Measurements from ENCODE around the gene BEGAIN. TPM values are rescaled to one million over a fixed set of nuclear protein-coding genes. Genes with fewer than 3 reads are reported as not detected.

The BEGAIN gene
- total and polyA plus RNA-seq, 7 donors = 0.08 to 1.0 (median 0.48) TPM; not detected in 1

DNA sequence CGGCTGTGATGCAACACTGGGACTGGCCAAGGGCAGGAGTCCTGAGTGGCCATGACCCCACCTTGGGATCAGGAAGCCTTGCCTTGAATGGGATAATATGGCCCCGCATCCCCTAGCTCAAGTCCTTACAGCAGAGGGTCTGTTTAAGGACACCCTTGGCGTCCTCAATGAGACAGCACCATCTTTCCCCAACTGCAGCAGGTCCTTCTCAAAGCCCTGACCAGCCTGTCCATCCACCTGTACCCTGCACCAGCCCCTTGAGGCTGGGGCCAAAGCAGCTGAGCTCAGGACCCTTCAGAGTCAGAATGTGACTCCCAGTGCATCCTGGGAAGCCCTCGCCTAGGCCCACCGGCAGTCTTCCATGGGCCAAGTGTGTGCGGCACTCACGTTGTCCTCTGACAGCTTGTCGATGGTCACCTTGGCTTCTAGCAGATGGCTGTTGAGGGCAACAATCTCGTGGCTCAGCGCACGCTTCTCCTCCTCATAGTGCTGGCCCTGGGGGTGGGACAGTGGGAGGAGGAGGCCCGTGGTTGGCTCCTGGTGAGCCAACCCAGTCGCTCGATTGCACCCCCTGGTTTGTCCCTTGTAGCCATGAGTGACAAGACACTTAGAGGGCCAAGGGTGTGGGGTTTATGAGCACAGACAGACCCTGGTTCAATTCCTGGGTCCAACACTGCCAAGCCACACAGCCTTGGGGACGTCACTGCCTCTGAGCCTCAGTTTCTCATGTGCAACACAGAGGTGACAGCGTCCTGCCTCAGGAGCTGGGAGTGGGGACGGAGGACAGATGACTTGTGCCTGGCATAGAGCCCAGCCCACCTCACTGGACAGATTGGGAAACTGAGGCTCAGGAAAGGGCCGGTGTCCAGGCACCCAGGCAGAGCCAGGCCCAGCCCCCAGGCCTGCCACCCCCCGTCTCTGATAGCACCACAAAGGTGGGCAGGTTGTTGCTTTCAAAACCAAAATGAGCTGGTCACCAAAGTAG lies 43.5 kb downstream of the BEGAIN start:
- intact Hi-C loops (cut with DNase I) = no loop called here
- Histone ChIP-seq H3K27me3 (ENCODE audit: insufficient read depth in 3 of 3, low read length in 2 of 3) (no peaks in the 10 kb centered on the region), H3K4me1 (peaks cover 3% of the 10 kb centered on the region), H3K36me3 (ENCODE audit: insufficient read depth in 1 of 2, low read depth in 1 of 2) (no peaks in the 10 kb centered on the region), H3K27ac (no peak overlapping the region), H3K4me3 (no peak overlapping the region), H3K9me3 (no peaks in the 10 kb centered on the region)
- 88 to 92% (median 91%) methylated on average over 19 of the region's 19 CpGs for WGBS, 3 donors
- ATAC-seq (no peak), DNase-seq (no peak)
- TF ChIP-seq, protein P1, sequence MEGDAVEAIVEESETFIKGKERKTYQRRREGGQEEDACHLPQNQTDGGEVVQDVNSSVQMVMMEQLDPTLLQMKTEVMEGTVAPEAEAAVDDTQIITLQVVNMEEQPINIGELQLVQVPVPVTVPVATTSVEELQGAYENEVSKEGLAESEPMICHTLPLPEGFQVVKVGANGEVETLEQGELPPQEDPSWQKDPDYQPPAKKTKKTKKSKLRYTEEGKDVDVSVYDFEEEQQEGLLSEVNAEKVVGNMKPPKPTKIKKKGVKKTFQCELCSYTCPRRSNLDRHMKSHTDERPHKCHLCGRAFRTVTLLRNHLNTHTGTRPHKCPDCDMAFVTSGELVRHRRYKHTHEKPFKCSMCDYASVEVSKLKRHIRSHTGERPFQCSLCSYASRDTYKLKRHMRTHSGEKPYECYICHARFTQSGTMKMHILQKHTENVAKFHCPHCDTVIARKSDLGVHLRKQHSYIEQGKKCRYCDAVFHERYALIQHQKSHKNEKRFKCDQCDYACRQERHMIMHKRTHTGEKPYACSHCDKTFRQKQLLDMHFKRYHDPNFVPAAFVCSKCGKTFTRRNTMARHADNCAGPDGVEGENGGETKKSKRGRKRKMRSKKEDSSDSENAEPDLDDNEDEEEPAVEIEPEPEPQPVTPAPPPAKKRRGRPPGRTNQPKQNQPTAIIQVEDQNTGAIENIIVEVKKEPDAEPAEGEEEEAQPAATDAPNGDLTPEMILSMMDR (IDR thresholded peaks at IDR 0.05) = no peak

- Histone ChIP-seq H3K9me3 (no peaks in the 10 kb centered on the region), H3K4me1 (peaks cover 3% of the 10 kb centered on the region), H3K27me3 (ENCODE audit: insufficient read depth in 3 of 3, low read length in 2 of 3) (no peaks in the 10 kb centered on the region), H3K4me3 (no peak overlapping the region), H3K27ac (no peak overlapping the region), H3K36me3 (ENCODE audit: insufficient read depth in 1 of 2, low read depth in 1 of 2) (no peaks in the 10 kb centered on the region)
- ATAC-seq = no peak
- WGBS, 3 donors = 86 to 91% (median 91%) methylated on average over 12 of the region's 12 CpGs
- DNase-seq = peak in 1 of 2 donors; percentile 35
- intact Hi-C loops (cut with DNase I) = no loop called here
- TF ChIP-seq, protein P1 (IDR thresholded peaks at IDR 0.05) = no peak
Observed at GRCh38 chr14:100542619-100543205, 44.5 kb downstream of the BEGAIN start.

DNA sequence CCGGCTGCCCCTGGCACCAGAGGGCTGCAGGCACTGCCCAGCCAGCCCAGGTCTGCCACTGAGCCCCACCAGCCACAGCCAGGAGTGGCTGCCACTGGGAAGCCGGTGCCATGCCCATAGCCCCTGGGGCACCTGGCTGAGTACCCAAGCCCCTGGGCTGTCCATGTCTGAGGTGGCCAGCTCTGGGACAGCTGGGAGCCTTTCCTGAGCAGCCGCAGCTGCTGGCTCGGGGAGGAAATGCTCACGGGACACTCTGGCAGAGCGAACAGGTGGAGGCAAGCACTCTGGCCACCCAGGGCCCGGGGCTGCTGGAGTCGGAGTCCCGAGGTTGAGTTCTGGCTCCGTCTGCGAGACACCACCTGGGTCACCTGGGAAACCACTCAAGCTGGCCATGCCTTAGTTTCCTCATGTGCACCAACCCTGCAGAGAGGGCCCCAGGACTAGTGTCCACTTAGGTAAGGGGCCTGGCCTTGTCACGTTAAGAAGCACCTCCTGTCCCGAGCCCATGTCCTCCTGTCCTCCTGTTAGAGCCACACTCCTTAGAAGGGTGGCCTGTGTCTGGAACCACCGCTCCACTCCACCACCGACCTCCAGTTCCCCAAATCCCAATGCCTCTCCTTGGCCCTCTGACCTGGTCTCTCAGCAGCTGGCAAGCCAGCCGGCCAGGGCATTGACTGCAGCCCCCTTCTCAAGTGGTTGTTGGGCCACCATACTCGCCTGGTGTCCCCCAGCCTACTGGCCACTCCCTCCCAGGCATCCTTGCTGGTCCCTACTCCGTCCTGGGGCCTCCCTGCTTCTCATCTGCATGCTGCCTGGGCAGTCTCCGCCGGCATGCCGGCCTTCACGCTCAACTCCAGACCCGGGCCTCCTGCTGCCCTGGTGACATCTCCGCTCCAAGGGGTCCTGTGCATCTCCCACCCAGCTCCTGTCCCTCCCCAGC lies 45.3 kb downstream of the BEGAIN start:
- H3K4me3 ChIP-seq = no peak overlapping the region
- no peak overlapping the region for H3K27ac ChIP-seq
- intact Hi-C loops (cut with DNase I) = no loop called here
- H3K9me3 ChIP-seq = no peaks in the 10 kb centered on the region
- H3K27me3 ChIP-seq (ENCODE audit: insufficient read depth in 3 of 3, low read length in 2 of 3) = no peaks in the 10 kb centered on the region
- 70 to 80% (median 71%) methylated on average over 24 of the region's 24 CpGs for WGBS, 3 donors
- TF ChIP-seq, protein P1 (IDR thresholded peaks at IDR 0.05) = no peak
- H3K36me3 ChIP-seq (ENCODE audit: insufficient read depth in 1 of 2, low read depth in 1 of 2) = no peaks in the 10 kb centered on the region
- ATAC-seq (no peak), DNase-seq (peak in 1 of 2 donors; percentile 48)
- peaks cover 3% of the 10 kb centered on the region for H3K4me1 ChIP-seq

DNA sequence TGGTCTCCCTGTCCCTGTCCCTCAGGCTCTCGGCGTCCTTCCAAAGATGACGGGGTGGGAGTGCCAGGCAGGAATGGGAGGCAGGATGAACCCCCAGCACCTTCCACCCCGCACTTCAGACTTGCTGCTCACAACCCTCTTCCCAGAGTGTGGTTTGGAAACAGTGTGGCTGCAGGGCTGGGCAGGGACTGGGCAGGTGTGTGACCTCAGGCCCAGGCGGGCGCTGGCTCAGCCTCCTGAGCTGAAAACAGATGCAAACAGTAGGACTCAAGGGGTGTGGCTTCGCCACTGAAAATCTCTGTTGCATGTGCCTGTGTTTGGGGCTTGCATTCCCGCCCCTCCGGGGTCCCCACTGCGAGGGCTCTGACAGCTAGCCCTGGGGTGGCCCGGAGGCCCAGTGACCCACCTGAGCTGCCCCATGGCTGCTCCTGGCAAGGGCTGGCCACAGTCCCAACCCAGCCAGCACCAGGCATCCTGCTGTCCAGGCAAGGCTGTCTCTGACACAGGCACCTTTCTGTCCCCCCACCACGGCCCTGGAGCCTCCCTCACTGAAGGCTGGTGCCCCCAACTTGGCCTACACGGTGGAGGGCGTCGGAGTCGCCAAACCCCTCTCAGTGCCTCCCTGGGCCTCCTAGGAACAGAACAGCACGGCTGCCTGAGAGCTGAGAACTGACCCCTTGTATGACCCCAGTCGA lies 46.1 kb downstream of the BEGAIN start:
- Histone ChIP-seq H3K4me1 (peaks cover 3% of the 10 kb centered on the region), H3K27ac (no peak overlapping the region), H3K4me3 (no peak overlapping the region), H3K36me3 (ENCODE audit: insufficient read depth in 1 of 2, low read depth in 1 of 2) (no peaks in the 10 kb centered on the region), H3K9me3 (no peaks in the 10 kb centered on the region), H3K27me3 (ENCODE audit: insufficient read depth in 3 of 3, low read length in 2 of 3) (no peaks in the 10 kb centered on the region)
- intact Hi-C loops (cut with DNase I) = no loop called here
- TF ChIP-seq, protein P1 (IDR thresholded peaks at IDR 0.05) = no peak
- DNase-seq (peak in 1 of 2 donors; percentile 40), ATAC-seq (no peak)
- 82 to 89% (median 85%) methylated on average over 17 to 18 of the region's 18 CpGs for WGBS, 3 donors

All from psoas muscle (tissue), 8 donors.